Astrocyte of the spinal cord (primary cell): ENCODE results near the gene CCNG2.

ENCODE experiments used
- DNase-seq: peaks from one replicate; pipeline ENCODE4 v3.0.0; 2011; ENCODE audit warnings: low read depth, low spot score
- H3K4me3 ChIP-seq: 2 replicates; pipeline ENCODE4 v1.5.1; 2011; ENCODE audit warnings: low read depth, mild to moderate bottlenecking, low read length, moderate library complexity
- CTCF ChIP-seq: IDR thresholded peaks from 2 replicates; pipeline ENCODE4 v1.5.1; 2012; ENCODE audit warnings: low read depth, mild to moderate bottlenecking, low read length, inconsistent platforms
- in situ Hi-C: cut with HindIII; loops from 2 replicates; pipeline ENCODE4 v1.10.0; 2017; ENCODE audit warnings: low sequenced_read_pairs

CCNG2 gene

GRCh38 chr4:77146186-77147078 lies 10.6 kb upstream of the CCNG2 start:
- in situ Hi-C loops: no loop called here
- H3K4me3 ChIP-seq: no peak overlapping the region
- no peak for TF ChIP-seq CTCF
- DNase-seq: no peak

GRCh38 chr4:77147079-77147782 lies 9.8 kb upstream of the CCNG2 start:
- DNase-seq: no peak
- no peak overlapping the region for H3K4me3 ChIP-seq
- in situ Hi-C loops: no loop called here
- no peak for TF ChIP-seq CTCF

GRCh38 chr4:77148078-77148477 lies 8.9 kb upstream of the CCNG2 start:
- in situ Hi-C loops: no loop called here
- TF ChIP-seq CTCF: no peak
- DNase-seq: no peak
- no peak overlapping the region for H3K4me3 ChIP-seq

GRCh38 chr4:77149789-77150188 lies 7.2 kb upstream of the CCNG2 start:
- no peak for DNase-seq
- H3K4me3 ChIP-seq: no peak overlapping the region
- TF ChIP-seq CTCF: no peak
- in situ Hi-C loops: no loop called here

- in situ Hi-C loops: no loop called here
- H3K4me3 ChIP-seq: no peak overlapping the region
- DNase-seq: no peak
- TF ChIP-seq CTCF: no peak
Measured at GRCh38 chr4:77151241-77151640, 5.8 kb upstream of the CCNG2 start.

- no peak overlapping the region for H3K4me3 ChIP-seq
- in situ Hi-C loops: no loop called here
- DNase-seq: peak; percentile 29
- TF ChIP-seq CTCF: no peak
Measured at GRCh38 chr4:77152421-77152820, 4.6 kb upstream of the CCNG2 start.
